B cell (primary cell): ENCODE results near the gene PXK. TPM values are rescaled to one million over a fixed set of nuclear protein-coding genes. Genes with fewer than 3 reads are reported as not detected.

Experiments
- ATAC-seq: fragments of 200-7000 bp; cut with Tn5 transposase; one replicate; pipeline ENCODE4 v1.10.0; 2021; ENCODE audit warnings: low read depth, mild to moderate bottlenecking, moderate number of reproducible peaks, moderate library complexity
- CTCF ChIA-PET: fragments of 350-600 bp; sonication (Branson Sonifier 250); formaldehyde crosslinking; loops from one replicate; lab custom pipeline; 2021; ENCODE audit warnings: antibody characterized with exemption, inconsistent platforms; lab: Charles Lee
- POLR2A ChIA-PET: fragments of 350-600 bp; sonication (Branson Sonifier 250); formaldehyde crosslinking; loops from one replicate; lab custom pipeline; 2021; ENCODE audit warnings: antibody characterized with exemption; lab: Charles Lee
- DNase-seq: peaks from one replicate; pipeline ENCODE4 v3.0.0; 2013
- H2AFZ ChIP-seq: 2 replicates; pipeline ENCODE4 v1.6.1; 2012; ENCODE audit warnings: mild to moderate bottlenecking, low read depth, low read length; ENCODE audit not compliant: insufficient read depth, poor library complexity, severe bottlenecking
- H3K27ac ChIP-seq, 2 donors: 1 replicate in 1 of 2; 2 replicates in 1 of 2; pipeline ENCODE4 v1.5.1; 2012 to 2013; ENCODE audit warnings: low read length in 2 of 2, mild to moderate bottlenecking in 2 of 2, moderate library complexity in 1 of 2
- H3K27me3 ChIP-seq, 4 experiments: fragments of 200-600 bp in 1 of 4; sonication (generic) in 1 of 4; replicated peaks in 1 of 4; 1 replicate in 2 of 4; 2 replicates in 2 of 4; pipeline versions ENCODE4 v1.6.1 to v1.7.0; 2013 to 2016; ENCODE audit warnings: low read length in 3 of 4, mild to moderate bottlenecking in 2 of 4, mixed read lengths in 1 of 4, moderate library complexity in 1 of 4; ENCODE audit not compliant: insufficient read depth in 4 of 4, control insufficient read depth in 3 of 4; ENCODE audit errors: control extremely low read depth in 1 of 4
- H3K36me3 ChIP-seq, 2 experiments: replicated peaks in 1 of 2; 1 replicate in 1 of 2; 2 replicates in 1 of 2; pipeline versions ENCODE4 v1.6.1 to v1.7.1; 2013; ENCODE audit warnings: low read length in 1 of 2; ENCODE audit not compliant: insufficient read depth in 2 of 2, control insufficient read depth in 1 of 2; ENCODE audit errors: control extremely low read depth in 1 of 2, extremely low read depth in 1 of 2
- H3K4me1 ChIP-seq, 2 donors: fragments of 200-600 bp in 1 of 2; sonication (generic) in 1 of 2; 1 replicate in 1 of 2; 2 replicates in 1 of 2; pipeline versions ENCODE4 v1.5.1 to v1.6.1; 2013 to 2017; ENCODE audit warnings: low read length in 2 of 2; ENCODE audit not compliant: control insufficient read depth in 2 of 2, insufficient read depth in 2 of 2
- H3K4me2 ChIP-seq: replicated peaks from 2 replicates; pipeline ENCODE3; 2012; ENCODE audit warnings: mild to moderate bottlenecking, low read depth, low read length; ENCODE audit not compliant: poor library complexity, severe bottlenecking
- H3K4me3 ChIP-seq, 5 experiments: fragments of 200-600 bp in 1 of 5; sonication (generic) in 1 of 5; 1 replicate in 3 of 5; 2 replicates in 2 of 5; pipeline versions ENCODE4 v1.5.1 to v1.7.0; 2011 to 2016; ENCODE audit warnings: low read length in 4 of 5, mild to moderate bottlenecking in 4 of 5, low read depth in 2 of 5, control low read depth in 1 of 5, moderate library complexity in 1 of 5; ENCODE audit not compliant: insufficient read depth in 1 of 5; ENCODE audit errors: control extremely low read depth in 1 of 5, extremely low read depth in 1 of 5
- H3K79me2 ChIP-seq: fragments of 200-600 bp; sonication (generic); one replicate; pipeline ENCODE4 v1.6.0; 2016; ENCODE audit warnings: low read length; ENCODE audit not compliant: control insufficient read depth, insufficient read depth
- H3K9ac ChIP-seq: fragments of 200-600 bp; sonication (generic); 2 replicates; pipeline ENCODE4 v1.6.1; 2017; ENCODE audit warnings: mild to moderate bottlenecking, low read length, moderate library complexity
- H3K9me3 ChIP-seq, 3 donors: one replicate each; pipeline versions ENCODE4 v1.6.1 to v1.7.1; 2013; ENCODE audit warnings: low read length in 2 of 3; ENCODE audit not compliant: control insufficient read depth in 2 of 3, insufficient read depth in 1 of 3; ENCODE audit errors: control extremely low read depth in 1 of 3
- H4K20me1 ChIP-seq: 2 replicates; pipeline ENCODE4 v1.6.0; 2012; ENCODE audit warnings: mild to moderate bottlenecking, low read length; ENCODE audit not compliant: insufficient read depth, control insufficient read depth, poor library complexity, severe bottlenecking
- H3K27ac Mint-ChIP-seq: one replicate; pipeline ENCODE4 v1.8.0; 2021; ENCODE audit warnings: mixed read lengths
- H3K27me3 Mint-ChIP-seq: one replicate; pipeline ENCODE4 v1.8.0; 2021; ENCODE audit warnings: mixed read lengths
- H3K4me1 Mint-ChIP-seq: one replicate; pipeline ENCODE4 v1.8.0; 2021; ENCODE audit warnings: mixed read lengths
- H3K4me3 Mint-ChIP-seq: one replicate; pipeline ENCODE4 v1.8.0; 2021; ENCODE audit warnings: mixed read lengths
- H3K9me3 Mint-ChIP-seq: one replicate; pipeline ENCODE4 v1.8.0; 2022; ENCODE audit warnings: mixed read lengths; ENCODE audit not compliant: insufficient read depth
- EZH2 ChIP-seq: IDR thresholded peaks from 2 replicates; pipeline ENCODE4 v1.6.1; 2012; ENCODE audit warnings: borderline replicate concordance, low read depth, mild to moderate bottlenecking, moderate library complexity, low read length; ENCODE audit not compliant: insufficient read depth, poor library complexity, severe bottlenecking
- WGBS: methylation state at CpG from one replicate; pipeline ENCODE4 v1.1.5; 2013; ENCODE audit warnings: missing lambda C conversion rate; ENCODE audit not compliant: insufficient coverage; 5-methylcytosine and 5-hydroxymethylcytosine counted together
- intact Hi-C: fragments of 100-400 bp; cut with micrococcal nuclease; formaldehyde crosslinking; loops from one replicate; pipeline ENCODE4 v1.10.0; 2022
- polyA plus RNA-seq: library from polyadenylated mRNA; depleted of rRNA; stranded (reverse); fragments of >200 nt; gene quantifications from 2 replicates; pipeline ENCODE4 v1.2.3, GENCODE V29; 2012
- total RNA-seq, 2 donors: library from RNA; stranded (reverse); fragments of 120-200 nt in 1 of 2; gene quantifications; 1 replicate in 1 of 2; 2 replicates in 1 of 2; pipeline versions ENCODE4 v1.2.3 to v1.2.4, GENCODE V29; 2013 to 2022
- TF ChIP-seq, protein P1 (sequence below): fragments of 200-600 bp; IDR thresholded peaks from one replicate; pipeline ENCODE4 v1.8.0; 2022; ENCODE audit warnings: antibody characterized with exemption, mild to moderate bottlenecking

PXK gene
- total and polyA plus RNA-seq, 2 donors (not counting 1 experiment from before 2014, with no cell fraction given) = 46.8 to 104 TPM

DNA sequence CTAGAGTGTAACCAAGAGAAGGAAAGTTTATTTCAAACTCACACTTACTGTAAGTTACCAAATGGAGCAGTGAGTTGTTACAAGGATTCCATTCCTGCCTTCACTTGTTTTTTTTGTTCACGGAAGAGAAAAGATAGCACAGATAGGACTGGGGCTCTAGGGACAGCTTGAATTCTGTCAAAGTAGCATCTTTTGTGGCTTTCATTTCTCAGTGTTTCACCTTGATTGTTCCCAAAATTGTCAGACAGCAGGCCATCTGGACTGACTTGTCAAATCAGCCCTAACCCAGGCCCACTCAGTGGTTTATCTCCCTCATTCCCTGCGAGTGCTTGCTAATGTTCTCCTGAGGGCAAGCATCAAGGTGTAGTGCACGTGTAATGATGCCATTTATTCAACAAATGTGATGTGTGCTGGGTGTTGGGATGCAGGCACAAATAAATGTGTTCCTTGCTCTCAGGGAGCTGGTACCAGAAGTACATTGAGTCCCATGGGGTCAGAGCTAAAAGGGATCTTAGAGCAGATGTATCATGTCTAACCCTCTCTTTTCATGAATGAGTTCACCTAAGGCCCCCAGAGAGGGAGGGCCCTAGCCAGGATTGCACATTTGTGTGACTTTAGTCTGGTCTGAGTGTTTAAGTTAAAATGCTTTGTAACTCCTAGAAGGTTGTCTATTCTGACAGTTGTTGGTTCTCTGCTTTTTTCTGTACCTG, 51.8 kb downstream of the PXK start:
- Histone ChIP-seq H3K9ac (no peak overlapping the region), H2AFZ (no peak overlapping the region), H3K4me2 (no peak overlapping the region), H3K9me3 (no peaks in the 10 kb centered on the region), H3K4me1 (peaks cover 16 to 38% of the 10 kb centered on the region in 2 donors), H3K27ac (peak overlapping the region in 1 of 2 donors; percentile 41), H3K27me3 (no peaks in the 10 kb centered on the region), H4K20me1 (no peaks in the 10 kb centered on the region), H3K36me3 (peaks cover 0 to 42% of the 10 kb centered on the region in 2 experiments), H3K79me2 (peaks cover 66% of the 10 kb centered on the region), H3K4me3 (no peak overlapping the region)
- no peaks in the 10 kb centered on the region for H3K27me3 Mint-ChIP-seq
- intact Hi-C loops = no loop called here
- H3K4me1 Mint-ChIP-seq = peaks cover 50% of the 10 kb centered on the region
- TF ChIP-seq, protein P1, sequence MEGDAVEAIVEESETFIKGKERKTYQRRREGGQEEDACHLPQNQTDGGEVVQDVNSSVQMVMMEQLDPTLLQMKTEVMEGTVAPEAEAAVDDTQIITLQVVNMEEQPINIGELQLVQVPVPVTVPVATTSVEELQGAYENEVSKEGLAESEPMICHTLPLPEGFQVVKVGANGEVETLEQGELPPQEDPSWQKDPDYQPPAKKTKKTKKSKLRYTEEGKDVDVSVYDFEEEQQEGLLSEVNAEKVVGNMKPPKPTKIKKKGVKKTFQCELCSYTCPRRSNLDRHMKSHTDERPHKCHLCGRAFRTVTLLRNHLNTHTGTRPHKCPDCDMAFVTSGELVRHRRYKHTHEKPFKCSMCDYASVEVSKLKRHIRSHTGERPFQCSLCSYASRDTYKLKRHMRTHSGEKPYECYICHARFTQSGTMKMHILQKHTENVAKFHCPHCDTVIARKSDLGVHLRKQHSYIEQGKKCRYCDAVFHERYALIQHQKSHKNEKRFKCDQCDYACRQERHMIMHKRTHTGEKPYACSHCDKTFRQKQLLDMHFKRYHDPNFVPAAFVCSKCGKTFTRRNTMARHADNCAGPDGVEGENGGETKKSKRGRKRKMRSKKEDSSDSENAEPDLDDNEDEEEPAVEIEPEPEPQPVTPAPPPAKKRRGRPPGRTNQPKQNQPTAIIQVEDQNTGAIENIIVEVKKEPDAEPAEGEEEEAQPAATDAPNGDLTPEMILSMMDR = no peak
- ATAC-seq (no peak), DNase-seq (no peak)
- H3K4me3 Mint-ChIP-seq = no peak overlapping the region
- no peaks in the 10 kb centered on the region for H3K9me3 Mint-ChIP-seq
- H3K27ac Mint-ChIP-seq = peak overlapping the region; percentile 56
- POLR2A ChIA-PET = no interaction called here
- CTCF ChIA-PET = interaction anchor here (1.7 to 2.8 kb wide), 2 partner anchors 17 to 51 kb away, joined by 6 to 8 read pairs; no protein-coding TSS in a partner anchor
- WGBS = 65% methylated on average over 2 of the region's 3 CpGs

DNA sequence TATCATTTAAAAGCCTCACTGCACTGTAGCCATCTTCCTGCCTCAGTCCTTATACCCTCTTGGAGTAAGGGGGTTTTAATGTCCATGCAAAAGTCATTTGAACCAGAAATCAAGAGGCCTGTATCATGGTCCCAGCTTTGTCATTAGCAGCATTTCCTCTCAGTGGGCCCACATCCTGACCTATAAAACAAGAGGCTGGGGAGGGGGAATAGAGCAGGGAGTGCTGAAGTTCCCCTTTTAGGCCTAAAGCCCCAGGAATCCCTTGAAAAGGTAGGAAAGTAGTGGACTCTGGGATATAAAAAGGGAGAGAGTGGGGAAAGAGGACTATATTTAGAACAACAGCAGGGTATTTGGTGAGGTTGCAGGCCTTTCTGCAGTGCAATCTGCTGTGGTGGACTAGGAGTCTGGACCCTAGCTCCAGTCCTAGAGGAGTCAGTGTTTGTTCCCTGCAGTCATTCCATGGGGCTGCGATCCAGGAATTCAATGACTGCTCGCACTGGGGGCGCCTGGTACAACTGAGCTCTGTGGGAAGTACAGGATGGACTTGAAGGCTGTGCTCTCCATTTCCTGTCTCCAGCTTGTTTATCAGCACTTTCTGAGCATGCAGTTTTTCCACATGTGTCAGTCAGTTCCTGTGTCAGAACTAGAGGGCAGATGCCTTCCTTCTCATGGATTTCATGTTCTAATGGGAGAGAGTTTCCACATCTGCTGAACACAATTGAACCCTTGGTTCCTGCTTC, 54.1 kb downstream of the PXK start:
- ChIA-PET CTCF (interaction anchor here (1.5 to 2.8 kb wide), 3 partner anchors 15 to 53 kb away, joined by 3 to 8 read pairs (median 7); no protein-coding TSS in a partner anchor), POLR2A (interaction anchor here (0.8 kb wide), 1 partner anchor 55 kb away, joined by 3 read pairs; no protein-coding TSS in a partner anchor)
- Mint-ChIP-seq H3K9me3 (no peaks in the 10 kb centered on the region), H3K4me3 (no peak overlapping the region), H3K27ac (peak overlapping the region; percentile 33), H3K27me3 (no peaks in the 10 kb centered on the region), H3K4me1 (peaks cover 50% of the 10 kb centered on the region)
- Histone ChIP-seq H3K4me3 (no peak overlapping the region), H3K27ac (peak overlapping the region; percentile 14 to 46), H4K20me1 (no peaks in the 10 kb centered on the region), H3K36me3 (peaks cover 0 to 56% of the 10 kb centered on the region in 2 experiments), H3K9me3 (no peaks in the 10 kb centered on the region), H2AFZ (no peak overlapping the region), H3K4me1 (peaks cover 16 to 38% of the 10 kb centered on the region in 2 donors), H3K9ac (no peak overlapping the region), H3K27me3 (no peaks in the 10 kb centered on the region), H3K4me2 (no peak overlapping the region), H3K79me2 (peaks cover 59% of the 10 kb centered on the region)
- WGBS = 33% methylated on average over 1 of the region's 3 CpGs
- DNase-seq (no peak), ATAC-seq (no peak)
- intact Hi-C loops = no loop called here
- TF ChIP-seq, protein P1 = no peak
- TF ChIP-seq EZH2 = no peak
